HEK293 (cell line): ENCODE measurements around the gene TSSK6.

Source experiments
- CTCF ChIA-PET: fragments of 350-600 bp; formaldehyde crosslinking; extraction: SDS; loops from one replicate; lab custom pipeline; 2021; ENCODE audit warnings: antibody characterized with exemption; lab: Yijun Ruan, JAX
- POLR2A ChIA-PET: fragments of 300-600 bp; formaldehyde crosslinking; extraction: SDS; loops from one replicate; lab custom pipeline; 2020; ENCODE audit warnings: antibody characterized with exemption, inconsistent platforms; lab: Yijun Ruan, JAX
- H3K27ac ChIP-seq: fragments of 200-500 bp; sonication (Bioruptor generic); 2 replicates; pipeline ENCODE4 v1.5.1; 2014; ENCODE audit warnings: low read depth, low read length, control low read depth, inconsistent platforms; ENCODE audit errors: extremely low read depth
- H3K36me3 ChIP-seq, 2 experiments: fragments of 200-500 bp in 1 of 2; sonication (Bioruptor generic) in 1 of 2; 1 replicate in 1 of 2; 2 replicates in 1 of 2; pipeline ENCODE4 v1.5.1; 2014 to 2017; ENCODE audit warnings: inconsistent platforms in 2 of 2, low read length in 2 of 2; ENCODE audit not compliant: control insufficient read depth in 2 of 2, insufficient read depth in 1 of 2
- H3K4me1 ChIP-seq: fragments of 200-500 bp; sonication (Bioruptor generic); 2 replicates; pipeline ENCODE4 v1.5.1; 2014; ENCODE audit warnings: mild to moderate bottlenecking, low read length, inconsistent platforms; ENCODE audit not compliant: control insufficient read depth, insufficient read depth
- H3K4me3 ChIP-seq: 2 replicates; pipeline ENCODE4 v1.5.1; 2011; ENCODE audit warnings: low read depth, mild to moderate bottlenecking, control low read depth, low read length, moderate library complexity
- H3K9me3 ChIP-seq: fragments of 200-500 bp; sonication (Bioruptor generic); 2 replicates; pipeline ENCODE4 v1.5.1; 2014; ENCODE audit warnings: low read depth, low read length, inconsistent platforms; ENCODE audit not compliant: control insufficient read depth, insufficient read depth
- MYNN ChIP-seq: fragments of 450-650 bp; formaldehyde crosslinking; IDR thresholded peaks from 2 replicates; pipeline ENCODE4 v1.5.1; 2016; ENCODE audit warnings: missing biosample characterization, missing genetic modification characterization, borderline replicate concordance
- SCRT1 ChIP-seq: fragments of 450-650 bp; formaldehyde crosslinking; IDR thresholded peaks from 2 replicates; pipeline ENCODE4 v1.5.1; 2016; ENCODE audit warnings: missing biosample characterization, missing genetic modification characterization, borderline replicate concordance
- ZBTB7A ChIP-seq: fragments of 450-650 bp; formaldehyde crosslinking; IDR thresholded peaks from 2 replicates; pipeline ENCODE4 v1.5.1; 2016; ENCODE audit warnings: low read depth, missing biosample characterization, missing genetic modification characterization
- ZFP37 ChIP-seq: fragments of 450-650 bp; formaldehyde crosslinking; IDR thresholded peaks from 2 replicates; pipeline ENCODE4 v1.5.1; 2016; ENCODE audit warnings: missing biosample characterization, missing genetic modification characterization
- ZFP41 ChIP-seq: fragments of 450-650 bp; formaldehyde crosslinking; IDR thresholded peaks from 2 replicates; pipeline ENCODE4 v1.5.1; 2016; ENCODE audit warnings: missing biosample characterization, missing genetic modification characterization, borderline replicate concordance
- ZNF175 ChIP-seq: fragments of 450-650 bp; formaldehyde crosslinking; IDR thresholded peaks from 2 replicates; pipeline ENCODE4 v1.5.1; 2016; ENCODE audit warnings: missing biosample characterization, missing genetic modification characterization
- ZNF184 ChIP-seq: fragments of 450-650 bp; IDR thresholded peaks from 2 replicates; pipeline ENCODE4 v1.5.1; 2018; ENCODE audit warnings: missing biosample characterization, mild to moderate bottlenecking, missing genetic modification characterization
- ZNF23 ChIP-seq: fragments of 450-650 bp; formaldehyde crosslinking; IDR thresholded peaks from 2 replicates; pipeline ENCODE4 v1.5.1; 2016; ENCODE audit warnings: missing biosample characterization, missing genetic modification characterization, borderline replicate concordance
- ZNF239 ChIP-seq: fragments of 450-650 bp; formaldehyde crosslinking; IDR thresholded peaks from 2 replicates; pipeline ENCODE4 v1.5.1; 2016; ENCODE audit warnings: missing biosample characterization, missing genetic modification characterization
- ZNF266 ChIP-seq: fragments of 450-650 bp; formaldehyde crosslinking; IDR thresholded peaks from 2 replicates; pipeline ENCODE4 v1.5.1; 2016; ENCODE audit warnings: missing biosample characterization, missing genetic modification characterization, low read depth
- ZNF335 ChIP-seq: fragments of 450-650 bp; formaldehyde crosslinking; conservative IDR thresholded peaks from 2 replicates; pipeline ENCODE4 v1.5.1; 2016; ENCODE audit warnings: missing biosample characterization, missing genetic modification characterization
- ZNF391 ChIP-seq: fragments of 450-650 bp; formaldehyde crosslinking; IDR thresholded peaks from 2 replicates; pipeline ENCODE4 v1.5.1; 2016; ENCODE audit warnings: low read depth, missing biosample characterization, missing genetic modification characterization, borderline replicate concordance
- ZNF394 ChIP-seq: fragments of 450-650 bp; formaldehyde crosslinking; IDR thresholded peaks from 2 replicates; pipeline ENCODE4 v1.5.1; 2016; ENCODE audit warnings: missing biosample characterization, missing genetic modification characterization, mild to moderate bottlenecking, moderate library complexity, borderline replicate concordance
- ZNF433 ChIP-seq: fragments of 450-650 bp; formaldehyde crosslinking; IDR thresholded peaks from 2 replicates; pipeline ENCODE4 v1.5.1; 2016; ENCODE audit warnings: missing biosample characterization, missing genetic modification characterization, low read depth
- ZNF501 ChIP-seq: fragments of 450-650 bp; formaldehyde crosslinking; IDR thresholded peaks from 2 replicates; pipeline ENCODE4 v1.5.1; 2016; ENCODE audit warnings: missing biosample characterization, missing genetic modification characterization
- ZNF548 ChIP-seq: fragments of 450-650 bp; formaldehyde crosslinking; IDR thresholded peaks from 2 replicates; pipeline ENCODE4 v1.5.1; 2016; ENCODE audit warnings: missing biosample characterization, missing genetic modification characterization
- ZNF555 ChIP-seq: fragments of 450-650 bp; formaldehyde crosslinking; conservative IDR thresholded peaks from 2 replicates; pipeline ENCODE4 v1.5.1; 2017; ENCODE audit warnings: missing biosample characterization, mild to moderate bottlenecking, missing genetic modification characterization, inconsistent platforms
- ZNF561 ChIP-seq: fragments of 450-650 bp; IDR thresholded peaks from 2 replicates; pipeline ENCODE4 v1.5.1; 2018; ENCODE audit warnings: missing biosample characterization, missing genetic modification characterization, borderline replicate concordance
- ZNF658 ChIP-seq: fragments of 450-650 bp; formaldehyde crosslinking; IDR thresholded peaks from 2 replicates; pipeline ENCODE4; 2016; ENCODE audit warnings: missing biosample characterization, missing genetic modification characterization
- ZNF660 ChIP-seq: fragments of 450-650 bp; IDR thresholded peaks from 2 replicates; pipeline ENCODE4 v1.5.1; 2018; ENCODE audit warnings: missing biosample characterization, mild to moderate bottlenecking, missing genetic modification characterization
- ZSCAN30 ChIP-seq: fragments of 450-650 bp; IDR thresholded peaks from 2 replicates; pipeline ENCODE4 v1.5.1; 2018; ENCODE audit warnings: missing biosample characterization, mild to moderate bottlenecking, missing genetic modification characterization, moderate library complexity
- TF ChIP-seq, protein P1 (sequence below): fragments of 450-650 bp; formaldehyde crosslinking; IDR thresholded peaks from 2 replicates; pipeline ENCODE4 v1.5.1; 2017; ENCODE audit warnings: missing biosample characterization, missing genetic modification characterization
- TF ChIP-seq, protein P2 (sequence below): fragments of 450-650 bp; formaldehyde crosslinking; IDR thresholded peaks from 2 replicates; pipeline ENCODE4 v1.5.1; 2016; ENCODE audit warnings: missing biosample characterization, missing genetic modification characterization, low read depth
- TF ChIP-seq, protein P3 (sequence below): fragments of 450-650 bp; formaldehyde crosslinking; IDR thresholded peaks from 2 replicates; pipeline ENCODE4 v1.5.1; 2016; ENCODE audit warnings: missing biosample characterization, missing genetic modification characterization
- TF ChIP-seq, protein P4 (sequence below): fragments of 450-650 bp; formaldehyde crosslinking; IDR thresholded peaks from 2 replicates; pipeline ENCODE4 v1.5.1; 2016; ENCODE audit warnings: missing biosample characterization, missing genetic modification characterization
- TF ChIP-seq, protein P5 (sequence below): fragments of 450-650 bp; formaldehyde crosslinking; IDR thresholded peaks from 2 replicates; pipeline ENCODE4 v1.5.1; 2016; ENCODE audit warnings: missing biosample characterization, missing genetic modification characterization

TSSK6 gene

DNA sequence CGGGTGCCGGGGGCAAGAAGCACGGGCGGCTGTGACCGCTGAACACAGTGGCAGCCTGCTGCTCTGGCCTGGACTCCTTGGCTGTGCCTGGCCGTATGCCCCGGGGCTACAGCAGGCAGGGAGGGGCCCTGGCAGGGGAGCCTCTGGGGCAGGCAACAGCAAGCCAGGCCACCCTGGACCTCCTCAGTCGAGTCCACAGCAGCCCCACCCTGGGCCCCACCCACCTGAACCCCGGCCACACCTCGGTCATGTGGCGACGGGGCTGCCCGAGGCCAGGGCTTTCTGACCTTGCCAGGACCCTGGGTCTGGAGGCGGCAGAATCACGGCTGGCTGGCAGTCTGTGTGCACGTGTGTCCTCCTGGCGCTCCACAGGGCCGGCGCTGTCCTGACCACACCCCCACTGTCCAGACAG is 31.4 kb upstream of the TSSK6 start:
- TF ChIP-seq ZNF335 (no peak), MYNN (tag by site-specific recombination) (no peak), ZNF660 (tag by site-specific recombination) (no peak), ZNF23 (no peak), ZNF561 (tag by site-specific recombination) (no peak), SCRT1 (tag by site-specific recombination) (no peak), ZFP41 (tag by site-specific recombination) (no peak), ZNF266 (tag by site-specific recombination) (no peak), ZNF394 (tag by site-specific recombination) (no peak)
- TF ChIP-seq, protein P1, sequence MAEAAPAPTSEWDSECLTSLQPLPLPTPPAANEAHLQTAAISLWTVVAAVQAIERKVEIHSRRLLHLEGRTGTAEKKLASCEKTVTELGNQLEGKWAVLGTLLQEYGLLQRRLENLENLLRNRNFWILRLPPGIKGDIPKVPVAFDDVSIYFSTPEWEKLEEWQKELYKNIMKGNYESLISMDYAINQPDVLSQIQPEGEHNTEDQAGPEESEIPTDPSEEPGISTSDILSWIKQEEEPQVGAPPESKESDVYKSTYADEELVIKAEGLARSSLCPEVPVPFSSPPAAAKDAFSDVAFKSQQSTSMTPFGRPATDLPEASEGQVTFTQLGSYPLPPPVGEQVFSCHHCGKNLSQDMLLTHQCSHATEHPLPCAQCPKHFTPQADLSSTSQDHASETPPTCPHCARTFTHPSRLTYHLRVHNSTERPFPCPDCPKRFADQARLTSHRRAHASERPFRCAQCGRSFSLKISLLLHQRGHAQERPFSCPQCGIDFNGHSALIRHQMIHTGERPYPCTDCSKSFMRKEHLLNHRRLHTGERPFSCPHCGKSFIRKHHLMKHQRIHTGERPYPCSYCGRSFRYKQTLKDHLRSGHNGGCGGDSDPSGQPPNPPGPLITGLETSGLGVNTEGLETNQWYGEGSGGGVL (tag by site-specific recombination), result no peak
- Histone ChIP-seq H3K4me3 (no peak overlapping the region), H3K36me3 (no peaks in the 10 kb centered on the region), H3K27ac (no peak overlapping the region), H3K4me1 (no peaks in the 10 kb centered on the region), H3K9me3 (no peaks in the 10 kb centered on the region)
- POLR2A ChIA-PET, result no interaction called here
- CTCF ChIA-PET, result interaction anchor here (0.5 to 2.2 kb wide), 4 partner anchors 15 to 225 kb away, joined by 3 to 17 read pairs (median 4); partner anchors contain the start of gene GMIP

DNA sequence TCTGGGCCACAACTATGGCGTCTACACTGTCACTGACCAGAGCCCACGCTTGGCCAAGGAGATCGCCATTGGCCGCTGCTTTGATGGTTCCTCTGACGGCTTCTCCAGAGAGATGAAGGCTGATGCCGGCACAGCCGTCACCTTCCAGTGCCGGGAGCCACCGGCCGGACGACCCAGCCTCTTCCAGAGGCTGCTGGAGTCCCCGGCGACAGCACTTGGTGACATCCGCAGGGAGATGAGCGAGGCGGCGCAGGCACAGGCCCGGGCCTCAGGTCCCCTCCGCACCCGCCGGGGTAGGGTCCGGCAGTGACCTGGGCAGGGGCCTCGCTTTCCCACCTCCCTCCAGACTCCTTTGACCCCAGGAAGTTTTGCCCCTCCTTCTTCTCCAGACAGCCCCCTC is 30.4 kb upstream of the TSSK6 start:
- TF ChIP-seq ZNF548 (tag by site-specific recombination), result no peak
- TF ChIP-seq ZNF561 (tag by site-specific recombination), result no peak
- no peak for TF ChIP-seq ZFP37
- no peak for TF ChIP-seq ZNF501 (tag by site-specific recombination)
- TF ChIP-seq ZNF184 (tag by site-specific recombination), result no peak
- no peaks in the 10 kb centered on the region for H3K4me1 ChIP-seq
- H3K36me3 ChIP-seq, result no peaks in the 10 kb centered on the region
- POLR2A ChIA-PET, result no interaction called here
- CTCF ChIA-PET, result no interaction called here
- H3K4me3 ChIP-seq, result no peak overlapping the region
- no peak overlapping the region for H3K27ac ChIP-seq
- H3K9me3 ChIP-seq, result no peaks in the 10 kb centered on the region

DNA sequence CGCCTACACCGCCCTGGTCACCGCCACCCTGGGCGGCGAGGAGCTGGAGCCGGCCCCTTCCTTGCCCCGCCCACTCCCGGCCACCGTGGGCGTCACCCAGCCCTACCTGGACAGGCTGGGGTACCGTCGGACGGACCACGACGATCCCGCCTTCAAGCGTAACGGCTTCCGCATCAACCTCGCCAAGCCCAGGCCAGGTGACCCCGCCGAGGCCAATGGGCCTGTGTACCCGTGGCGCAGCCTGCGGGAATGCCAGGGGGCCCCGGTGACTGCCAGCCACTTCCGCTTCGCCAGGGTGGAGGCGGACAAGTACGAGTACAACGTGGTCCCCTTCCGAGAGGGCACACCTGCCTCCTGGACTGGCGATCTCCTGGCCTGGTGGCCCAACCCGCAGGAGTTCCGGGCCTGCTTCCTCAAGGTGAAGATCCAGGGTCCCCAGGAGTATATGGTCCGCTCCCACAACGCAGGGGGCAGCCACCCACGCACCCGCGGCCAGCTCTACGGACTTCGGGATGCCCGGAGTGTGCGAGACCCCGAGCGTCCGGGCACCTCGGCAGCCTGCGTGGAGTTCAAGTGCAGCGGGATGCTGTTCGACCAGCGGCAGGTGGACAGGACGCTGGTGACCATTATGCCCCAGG is 29.7 kb upstream of the TSSK6 start:
- ChIA-PET POLR2A (no interaction called here), CTCF (no interaction called here)
- H3K4me1 ChIP-seq, result no peaks in the 10 kb centered on the region
- no peak overlapping the region for H3K4me3 ChIP-seq
- H3K27ac ChIP-seq, result no peak overlapping the region
- no peaks in the 10 kb centered on the region for H3K36me3 ChIP-seq
- H3K9me3 ChIP-seq, result no peaks in the 10 kb centered on the region
- TF ChIP-seq ZNF266 (tag by site-specific recombination), result no peak
- no peak for TF ChIP-seq ZSCAN30 (tag by site-specific recombination)
- TF ChIP-seq, protein P2, sequence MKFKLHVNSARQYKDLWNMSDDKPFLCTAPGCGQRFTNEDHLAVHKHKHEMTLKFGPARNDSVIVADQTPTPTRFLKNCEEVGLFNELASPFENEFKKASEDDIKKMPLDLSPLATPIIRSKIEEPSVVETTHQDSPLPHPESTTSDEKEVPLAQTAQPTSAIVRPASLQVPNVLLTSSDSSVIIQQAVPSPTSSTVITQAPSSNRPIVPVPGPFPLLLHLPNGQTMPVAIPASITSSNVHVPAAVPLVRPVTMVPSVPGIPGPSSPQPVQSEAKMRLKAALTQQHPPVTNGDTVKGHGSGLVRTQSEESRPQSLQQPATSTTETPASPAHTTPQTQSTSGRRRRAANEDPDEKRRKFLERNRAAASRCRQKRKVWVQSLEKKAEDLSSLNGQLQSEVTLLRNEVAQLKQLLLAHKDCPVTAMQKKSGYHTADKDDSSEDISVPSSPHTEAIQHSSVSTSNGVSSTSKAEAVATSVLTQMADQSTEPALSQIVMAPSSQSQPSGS (tag by site-specific recombination), result no peak
- no peak for TF ChIP-seq ZNF658
- no peak for TF ChIP-seq ZFP37
- no peak for TF ChIP-seq ZNF391 (tag by site-specific recombination)
- TF ChIP-seq, protein P3, sequence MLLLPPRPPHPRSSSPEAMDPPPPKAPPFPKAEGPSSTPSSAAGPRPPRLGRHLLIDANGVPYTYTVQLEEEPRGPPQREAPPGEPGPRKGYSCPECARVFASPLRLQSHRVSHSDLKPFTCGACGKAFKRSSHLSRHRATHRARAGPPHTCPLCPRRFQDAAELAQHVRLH (tag by site-specific recombination), result no peak
- TF ChIP-seq ZNF239, result no peak
- TF ChIP-seq, protein P4, sequence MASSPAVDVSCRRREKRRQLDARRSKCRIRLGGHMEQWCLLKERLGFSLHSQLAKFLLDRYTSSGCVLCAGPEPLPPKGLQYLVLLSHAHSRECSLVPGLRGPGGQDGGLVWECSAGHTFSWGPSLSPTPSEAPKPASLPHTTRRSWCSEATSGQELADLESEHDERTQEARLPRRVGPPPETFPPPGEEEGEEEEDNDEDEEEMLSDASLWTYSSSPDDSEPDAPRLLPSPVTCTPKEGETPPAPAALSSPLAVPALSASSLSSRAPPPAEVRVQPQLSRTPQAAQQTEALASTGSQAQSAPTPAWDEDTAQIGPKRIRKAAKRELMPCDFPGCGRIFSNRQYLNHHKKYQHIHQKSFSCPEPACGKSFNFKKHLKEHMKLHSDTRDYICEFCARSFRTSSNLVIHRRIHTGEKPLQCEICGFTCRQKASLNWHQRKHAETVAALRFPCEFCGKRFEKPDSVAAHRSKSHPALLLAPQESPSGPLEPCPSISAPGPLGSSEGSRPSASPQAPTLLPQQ, result no peak
- no peak for TF ChIP-seq ZNF433 (tag by site-specific recombination)
- TF ChIP-seq, protein P5, sequence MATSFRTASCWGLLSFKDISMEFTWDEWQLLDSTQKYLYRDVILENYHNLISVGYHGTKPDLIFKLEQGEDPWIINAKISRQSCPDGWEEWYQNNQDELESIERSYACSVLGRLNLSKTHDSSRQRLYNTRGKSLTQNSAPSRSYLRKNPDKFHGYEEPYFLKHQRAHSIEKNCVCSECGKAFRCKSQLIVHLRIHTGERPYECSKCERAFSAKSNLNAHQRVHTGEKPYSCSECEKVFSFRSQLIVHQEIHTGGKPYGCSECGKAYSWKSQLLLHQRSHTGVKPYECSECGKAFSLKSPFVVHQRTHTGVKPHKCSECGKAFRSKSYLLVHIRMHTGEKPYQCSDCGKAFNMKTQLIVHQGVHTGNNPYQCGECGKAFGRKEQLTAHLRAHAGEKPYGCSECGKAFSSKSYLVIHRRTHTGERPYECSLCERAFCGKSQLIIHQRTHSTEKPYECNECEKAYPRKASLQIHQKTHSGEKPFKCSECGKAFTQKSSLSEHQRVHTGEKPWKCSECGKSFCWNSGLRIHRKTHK (tag by site-specific recombination), result no peak
- no peak for TF ChIP-seq ZNF555
- TF ChIP-seq ZBTB7A (tag by site-specific recombination), result no peak
- no peak for TF ChIP-seq ZNF175 (tag by site-specific recombination)
